Adrenal gland (tissue), 5 donors: ENCODE measurements around the gene ACOX2.

Source experiments
- CTCF ChIP-seq, 6 experiments: fragments of 450-650 bp in 4 of 6; fragments of 200-600 bp in 2 of 6; sonication (generic) in 1 of 6; IDR thresholded peaks; 1 replicate in 5 of 6; 2 replicates in 1 of 6; pipeline versions ENCODE4 v1.5.1 to v1.8.0; 2016 to 2021; ENCODE audit warnings: antibody characterized with exemption in 6 of 6, mild to moderate bottlenecking in 2 of 6, moderate library complexity in 1 of 6
- POLR2A ChIP-seq, 2 donors: fragments of 450-650 bp; IDR thresholded peaks; one replicate each; pipeline ENCODE4 v1.6.1; 2017; ENCODE audit warnings: antibody characterized with exemption in 2 of 2, mild to moderate bottlenecking in 2 of 2, moderate library complexity in 1 of 2
- donor health status: DM: no; HTN: no; CAD: no.

GRCh38 chr3:58584690-58585004 is 47.7 kb upstream of the ACOX2 start:
- TF ChIP-seq POLR2A (IDR thresholded peaks at IDR 0.05) (no peak), CTCF (IDR thresholded peaks at IDR 0.05) (no peak)
